NCI-H460 (cell line): Measurements from ENCODE around the gene SLC9A4. TPM values are rescaled to one million over a fixed set of nuclear protein-coding genes. Genes with fewer than 3 reads are reported as not detected.

ENCODE experiments used
- DNase-seq: peaks from one replicate; pipeline ENCODE4 v3.0.0-alpha.2; 2016; ENCODE audit warnings: low read depth; ENCODE audit errors: extremely low read depth
- total RNA-seq: library from RNA; depleted of rRNA; stranded (reverse); fragments of >200 nt; shearing (Covaris generic); gene quantifications from 2 replicates; pipeline ENCODE4 v1.2.3, GENCODE V29; 2014

SLC9A4 gene
- total RNA-seq, 1 experiment from 2014 or later: not detected

- DNase-seq: peak; percentile 34
These were observed 23.6 kb upstream of the SLC9A4 start for GRCh38 chr2:102449370-102449974.

- DNase-seq: no peak
These were observed 21.1 kb upstream of the SLC9A4 start for GRCh38 chr2:102451968-102452367.

GRCh38 chr2:102453501-102453900 is 19.5 kb upstream of the SLC9A4 start:
- DNase-seq: no peak

GRCh38 chr2:102455061-102455670 is 17.9 kb upstream of the SLC9A4 start:
- no peak for DNase-seq

DNA sequence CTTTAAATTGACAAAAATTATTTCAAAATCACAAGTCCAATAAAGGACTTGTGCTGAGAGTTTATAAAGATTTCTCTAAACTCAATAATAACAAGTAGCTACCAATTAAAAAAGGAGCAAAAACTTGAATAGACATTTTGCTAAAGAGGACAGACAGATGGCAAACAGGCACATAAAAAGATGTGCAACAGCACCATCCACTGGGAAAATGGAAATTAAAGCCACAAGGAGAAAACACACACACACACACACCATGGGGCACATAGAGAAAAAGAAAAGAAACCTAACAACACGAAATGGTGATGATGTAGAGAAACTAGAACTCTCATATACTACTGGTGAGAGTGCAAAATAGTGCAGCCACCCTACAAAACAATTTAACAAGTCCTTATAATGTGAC is 12.6 kb upstream of the SLC9A4 start:
- DNase-seq: no peak

- no peak for DNase-seq
These were observed 11.8 kb upstream of the SLC9A4 start for GRCh38 chr2:102461188-102461587.

- no peak for DNase-seq
These were observed 9.9 kb upstream of the SLC9A4 start for GRCh38 chr2:102463160-102463559.

DNA sequence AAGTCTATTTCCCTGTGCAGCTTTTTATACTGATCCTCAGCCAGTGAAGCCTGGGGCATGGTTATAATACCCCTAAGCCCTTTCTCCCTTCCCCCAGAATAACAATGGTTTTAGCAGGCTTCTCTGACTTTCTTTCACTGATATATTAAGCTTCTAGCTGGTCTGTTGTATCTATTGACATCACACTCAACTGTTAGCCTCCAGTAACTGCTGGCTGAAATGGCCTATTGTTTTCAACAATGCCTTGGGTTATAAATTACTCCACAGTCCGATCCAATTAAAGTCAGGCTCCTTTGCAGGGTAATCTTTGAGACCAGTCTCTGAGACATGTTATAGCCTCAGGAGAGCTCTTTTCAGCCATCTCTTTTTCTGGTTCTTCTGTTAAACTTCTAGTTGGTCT is 2.9 kb upstream of the SLC9A4 start:
- DNase-seq: no peak

DNA sequence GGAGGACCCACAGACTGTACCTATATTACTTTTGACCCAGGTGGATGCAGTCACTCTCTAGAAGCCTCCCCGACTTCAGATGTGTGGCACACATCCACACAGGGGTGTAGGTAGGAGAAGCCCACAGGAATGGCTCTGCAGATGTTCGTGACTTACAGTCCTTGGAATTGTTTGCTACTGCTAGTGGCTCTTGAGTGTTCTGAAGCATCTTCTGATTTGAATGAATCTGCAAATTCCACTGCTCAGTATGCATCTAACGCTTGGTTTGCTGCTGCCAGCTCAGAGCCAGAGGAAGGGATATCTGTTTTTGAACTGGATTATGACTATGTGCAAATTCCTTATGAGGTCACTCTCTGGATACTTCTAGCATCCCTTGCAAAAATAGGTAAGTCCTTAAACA is 605 bp downstream of the SLC9A4 start:
- DNase-seq: no peak

DNA sequence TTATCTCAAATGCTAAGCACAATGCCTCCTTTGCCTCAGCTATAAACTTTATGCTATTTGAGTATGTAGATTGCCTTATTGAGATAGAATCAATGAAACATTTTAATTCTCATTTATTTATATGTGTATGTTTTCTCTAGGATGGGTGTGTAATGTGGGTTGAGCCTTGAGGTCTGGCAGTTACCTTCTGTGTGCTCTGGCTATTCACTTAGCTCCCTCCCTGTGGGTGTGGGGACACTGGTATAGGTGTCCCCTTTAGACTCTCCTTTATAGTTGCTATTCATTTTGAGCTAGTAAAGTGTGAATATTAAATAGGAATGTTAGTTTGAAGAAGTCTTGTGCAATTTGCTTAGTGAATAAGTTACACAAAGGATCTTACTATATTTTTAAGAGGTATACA is 1.8 kb downstream of the SLC9A4 start:
- no peak for DNase-seq

- no peak for DNase-seq
These were observed 5.9 kb downstream of the SLC9A4 start for GRCh38 chr2:102478686-102479470.

DNA sequence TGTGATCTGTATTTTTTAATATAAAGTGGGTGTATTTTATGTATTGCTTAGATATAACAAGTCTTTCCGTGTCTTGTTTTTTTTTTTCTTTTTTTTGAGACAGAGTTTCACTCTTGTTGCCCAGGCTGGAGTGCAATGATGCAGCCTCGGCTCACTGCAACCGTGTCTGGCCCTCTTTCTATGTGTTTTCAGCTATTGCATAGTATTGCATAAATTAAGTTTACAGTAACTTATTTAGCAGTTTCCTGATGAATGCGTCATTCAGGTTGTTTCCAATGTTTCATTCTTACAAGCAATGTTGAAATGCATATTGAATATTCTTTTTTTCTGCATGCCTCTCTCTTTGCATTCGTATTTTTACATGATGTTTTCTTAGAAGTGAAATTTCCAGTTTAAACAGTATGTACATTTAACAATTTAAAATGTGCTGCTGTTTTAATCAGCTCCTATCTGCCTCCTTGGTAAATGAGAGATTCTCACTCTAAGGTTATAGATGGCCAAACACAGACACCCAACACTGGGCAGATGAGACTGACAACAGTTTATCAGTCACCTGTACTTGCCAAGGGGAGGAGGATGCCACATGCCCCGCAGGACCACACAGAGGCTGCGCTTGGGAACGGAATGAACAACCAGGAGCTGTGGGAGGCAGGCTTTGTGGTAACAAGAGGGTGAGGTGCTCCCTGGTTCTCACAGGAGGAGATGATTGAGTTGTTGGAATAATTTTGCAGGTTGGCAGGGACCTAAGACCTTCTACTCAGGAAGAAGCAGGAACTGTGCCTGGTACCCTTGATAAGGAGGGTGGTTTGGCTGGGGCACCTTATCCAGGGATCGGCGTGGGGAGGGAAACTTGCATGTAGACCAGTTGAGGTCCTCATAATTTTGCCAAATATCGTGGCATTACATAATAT is 7.5 kb downstream of the SLC9A4 start:
- DNase-seq: no peak

DNA sequence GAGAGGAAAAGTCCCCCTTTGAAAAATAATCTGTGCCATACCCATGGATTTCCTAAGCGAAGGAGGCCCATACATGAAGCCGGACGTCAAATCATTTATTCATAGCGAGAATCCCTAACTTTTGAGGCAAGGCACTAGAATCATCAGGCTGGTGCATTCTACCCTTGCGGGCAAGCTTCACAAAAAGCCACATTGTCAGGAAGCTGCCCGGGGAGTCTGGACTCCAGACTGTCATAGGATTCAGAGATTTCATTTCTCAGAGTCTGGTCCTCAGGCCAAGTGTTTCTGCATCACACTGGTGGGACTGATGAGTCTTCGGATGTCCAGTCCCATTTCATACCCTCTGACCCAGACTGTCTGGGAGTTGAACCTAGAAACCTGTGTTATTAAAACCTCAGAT is 8.9 kb downstream of the SLC9A4 start:
- no peak for DNase-seq

- no peak for DNase-seq
These were observed 10.1 kb downstream of the SLC9A4 start for GRCh38 chr2:102483086-102483485.

- DNase-seq: no peak
These were observed 11.5 kb downstream of the SLC9A4 start for GRCh38 chr2:102484310-102485061.

DNA sequence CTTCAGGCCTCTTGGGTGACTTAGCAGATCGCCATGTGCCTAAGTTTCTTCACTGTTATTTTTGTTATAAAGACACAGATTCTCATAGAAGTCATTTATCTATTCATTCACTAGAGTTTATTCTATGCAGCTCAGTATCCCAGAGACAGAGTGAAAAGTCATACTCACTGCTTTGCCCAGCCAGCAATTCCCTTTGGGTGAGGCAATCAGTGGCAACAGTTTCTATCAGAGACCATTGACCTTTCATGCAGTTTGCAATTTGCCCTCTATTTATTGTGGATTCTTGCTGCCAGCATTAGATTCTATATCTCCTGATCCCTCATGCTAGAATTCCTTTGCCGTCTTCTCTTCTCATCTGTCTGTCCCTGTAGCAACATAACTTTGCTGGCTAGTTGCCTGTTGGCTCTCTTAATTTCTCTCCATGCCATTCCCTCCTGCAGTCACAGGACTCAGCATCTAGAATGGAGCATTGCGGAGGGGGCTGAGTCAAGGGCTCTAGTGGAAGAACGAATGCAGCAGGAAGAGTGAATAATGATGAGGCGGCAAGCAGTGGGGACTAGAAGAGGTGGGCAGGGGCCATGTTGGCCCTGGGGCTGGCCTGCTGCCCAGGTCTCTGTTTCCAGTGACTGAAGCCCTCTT is 12.2 kb downstream of the SLC9A4 start:
- peak; percentile 21 for DNase-seq

DNA sequence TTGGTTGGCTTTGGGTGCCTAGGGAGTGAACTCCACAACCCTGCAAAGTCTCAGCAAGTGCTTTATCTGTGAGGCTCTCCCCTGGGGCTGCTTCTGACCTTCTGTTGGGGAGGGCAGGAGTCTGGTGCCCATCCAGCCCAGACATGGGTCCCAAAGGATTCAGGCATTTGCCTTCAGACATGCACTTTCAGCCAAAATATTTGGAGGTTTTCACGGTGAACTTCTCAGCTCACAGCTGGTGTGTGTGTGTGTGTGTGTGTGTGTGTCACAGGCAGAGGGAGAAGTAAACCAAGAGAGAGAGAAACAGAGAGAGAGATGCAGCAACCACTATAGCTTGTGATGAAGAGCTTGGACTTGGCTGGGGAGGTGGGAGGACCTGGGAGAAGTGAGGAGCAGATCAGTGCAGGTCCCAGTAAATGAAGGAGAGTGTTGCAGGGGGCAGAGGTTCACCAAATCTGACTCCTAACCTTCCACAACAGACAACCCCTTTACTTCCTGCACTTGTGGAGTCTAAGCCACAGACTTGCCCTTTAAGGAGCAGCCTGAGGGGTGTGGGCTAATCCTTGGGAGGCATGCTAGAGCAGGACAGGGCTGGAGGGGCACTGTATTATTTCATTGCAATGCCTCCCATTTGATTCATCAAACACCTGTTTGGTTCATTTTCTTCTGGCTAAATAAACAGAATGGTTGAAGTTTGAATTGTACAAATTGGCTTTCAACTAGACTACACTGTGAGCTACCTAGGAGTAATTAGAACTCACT is 14.1 kb downstream of the SLC9A4 start:
- DNase-seq: no peak

DNA sequence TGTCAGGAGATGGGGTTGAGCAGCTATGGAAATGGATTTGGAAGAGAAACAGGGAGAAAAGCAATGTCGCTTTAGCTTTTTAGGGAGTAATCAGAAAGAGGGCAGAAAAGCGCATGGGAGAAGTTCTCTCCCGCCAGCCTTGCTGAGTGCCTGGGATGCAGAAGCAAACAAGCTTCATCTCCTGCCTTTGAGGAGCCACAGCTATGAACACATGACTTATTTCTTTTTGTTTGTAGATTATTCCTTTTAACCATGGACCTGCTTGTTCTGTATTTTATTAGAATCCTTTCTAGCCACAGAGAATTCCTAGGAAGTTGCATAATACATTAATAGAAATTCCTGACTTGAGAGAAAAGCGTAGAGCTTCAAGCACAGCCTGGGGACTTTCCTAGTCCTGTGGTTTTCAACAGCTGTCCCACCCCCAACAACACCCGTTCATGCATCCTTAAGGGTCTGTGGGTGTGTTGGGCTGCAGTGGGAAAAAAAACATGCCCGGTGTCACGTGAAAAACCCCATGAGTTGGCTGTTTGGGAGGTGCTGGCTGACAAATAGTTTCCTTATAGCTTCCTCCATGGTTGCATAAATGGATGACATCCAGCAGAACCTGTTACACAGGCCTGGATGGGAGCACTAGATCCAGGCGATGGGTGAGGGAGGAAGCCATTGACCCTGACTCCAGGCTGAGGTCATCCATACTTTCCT is 14.9 kb downstream of the SLC9A4 start:
- no peak for DNase-seq
